ENCODE results near the gene ETV1. TPM values are rescaled to one million over a fixed set of nuclear protein-coding genes. Genes with fewer than 3 reads are reported as not detected.

ETV1 gene
- total and polyA plus RNA-seq, 9 of the 15 experiments (the other 6 are each of a cell fraction or from before 2014, with no cell fraction given) = 7.2 to 27.4 (median 14.0) TPM

- TF ChIP-seq THAP12 (CRISPR knock-in tag; IDR thresholded peaks at IDR 0.05) = no peak
- no peak for TF ChIP-seq ZZZ3 (IDR thresholded peaks at IDR 0.05)
- no peak for TF ChIP-seq KDM2B (CRISPR knock-in tag; IDR thresholded peaks at IDR 0.05)
- TF ChIP-seq RBM34 (IDR thresholded peaks at IDR 0.05; ENCODE audit: borderline replicate concordance, insufficient read depth, low read length) = no peak
- no peak for TF ChIP-seq ZNF212 (CRISPR knock-in tag; IDR thresholded peaks at IDR 0.05)
- no peak for TF ChIP-seq ZNF280A (IDR thresholded peaks at IDR 0.05; ENCODE audit: low read depth, partially characterized antibody)
- TF ChIP-seq RBM39 (optimal IDR thresholded peaks at IDR 0.05; ENCODE audit: low read depth, low read length) = no peak
- TF ChIP-seq, protein P1, sequence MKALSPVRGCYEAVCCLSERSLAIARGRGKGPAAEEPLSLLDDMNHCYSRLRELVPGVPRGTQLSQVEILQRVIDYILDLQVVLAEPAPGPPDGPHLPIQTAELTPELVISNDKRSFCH (CRISPR knock-in tag; IDR thresholded peaks at IDR 0.05) = no peak
- TF ChIP-seq, protein P1 (tag; IDR thresholded peaks at IDR 0.05) = no peak
- TF ChIP-seq, protein P2, sequence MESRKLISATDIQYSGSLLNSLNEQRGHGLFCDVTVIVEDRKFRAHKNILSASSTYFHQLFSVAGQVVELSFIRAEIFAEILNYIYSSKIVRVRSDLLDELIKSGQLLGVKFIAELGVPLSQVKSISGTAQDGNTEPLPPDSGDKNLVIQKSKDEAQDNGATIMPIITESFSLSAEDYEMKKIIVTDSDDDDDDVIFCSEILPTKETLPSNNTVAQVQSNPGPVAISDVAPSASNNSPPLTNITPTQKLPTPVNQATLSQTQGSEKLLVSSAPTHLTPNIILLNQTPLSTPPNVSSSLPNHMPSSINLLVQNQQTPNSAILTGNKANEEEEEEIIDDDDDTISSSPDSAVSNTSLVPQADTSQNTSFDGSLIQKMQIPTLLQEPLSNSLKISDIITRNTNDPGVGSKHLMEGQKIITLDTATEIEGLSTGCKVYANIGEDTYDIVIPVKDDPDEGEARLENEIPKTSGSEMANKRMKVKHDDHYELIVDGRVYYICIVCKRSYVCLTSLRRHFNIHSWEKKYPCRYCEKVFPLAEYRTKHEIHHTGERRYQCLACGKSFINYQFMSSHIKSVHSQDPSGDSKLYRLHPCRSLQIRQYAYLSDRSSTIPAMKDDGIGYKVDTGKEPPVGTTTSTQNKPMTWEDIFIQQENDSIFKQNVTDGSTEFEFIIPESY (CRISPR knock-in tag; IDR thresholded peaks at IDR 0.05) = 0 out of 2 replicates have a peak, but pooled peaks have one; percentile 13
- TF ChIP-seq XRCC3 (IDR thresholded peaks at IDR 0.05) = no peak
- no peak for TF ChIP-seq POLR2AphosphoS2 (IDR thresholded peaks at IDR 0.05; ENCODE audit: low read length)
- no peak for TF ChIP-seq E2F3 (CRISPR knock-in tag; IDR thresholded peaks at IDR 0.05)
- TF ChIP-seq, protein P3, sequence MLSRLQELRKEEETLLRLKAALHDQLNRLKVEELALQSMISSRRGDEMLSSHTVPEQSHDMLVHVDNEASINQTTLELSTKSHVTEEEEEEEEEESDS (CRISPR knock-in tag; IDR thresholded peaks at IDR 0.05) = no peak
- no peak for TF ChIP-seq TEAD4 (IDR thresholded peaks at IDR 0.05; ENCODE audit: low read length)
- no peak for TF ChIP-seq TEAD4 (CRISPR knock-in tag; IDR thresholded peaks at IDR 0.05; ENCODE audit: borderline replicate concordance)
- no peak for TF ChIP-seq GATA2 (CRISPR knock-in tag; IDR thresholded peaks at IDR 0.05)
- no peak for TF ChIP-seq ZNF79 (CRISPR knock-in tag; IDR thresholded peaks at IDR 0.05; ENCODE audit: low read depth)
- TF ChIP-seq, protein P4, sequence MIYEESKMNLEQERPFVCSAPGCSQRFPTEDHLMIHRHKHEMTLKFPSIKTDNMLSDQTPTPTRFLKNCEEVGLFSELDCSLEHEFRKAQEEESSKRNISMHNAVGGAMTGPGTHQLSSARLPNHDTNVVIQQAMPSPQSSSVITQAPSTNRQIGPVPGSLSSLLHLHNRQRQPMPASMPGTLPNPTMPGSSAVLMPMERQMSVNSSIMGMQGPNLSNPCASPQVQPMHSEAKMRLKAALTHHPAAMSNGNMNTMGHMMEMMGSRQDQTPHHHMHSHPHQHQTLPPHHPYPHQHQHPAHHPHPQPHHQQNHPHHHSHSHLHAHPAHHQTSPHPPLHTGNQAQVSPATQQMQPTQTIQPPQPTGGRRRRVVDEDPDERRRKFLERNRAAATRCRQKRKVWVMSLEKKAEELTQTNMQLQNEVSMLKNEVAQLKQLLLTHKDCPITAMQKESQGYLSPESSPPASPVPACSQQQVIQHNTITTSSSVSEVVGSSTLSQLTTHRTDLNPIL (CRISPR knock-in tag; IDR thresholded peaks at IDR 0.05) = no peak
- TF ChIP-seq ZC3H11A (IDR thresholded peaks at IDR 0.05; ENCODE audit: low read depth, low read length) = no peak
- TF ChIP-seq MXI1 (IDR thresholded peaks at IDR 0.05; ENCODE audit: low read depth, low read length) = no peak
These were observed 985 bp upstream of the ETV1 start (continued) for GRCh38 chr7:13990319-13990983.
